ENCODE data around the gene JADE2.
A peak's percentile ranks its signal among the peaks of the same experiment; 100 is the strongest.
"Not testable (repeated sequence)": the region's sequence is repeated elsewhere in the genome, so short reads cannot be mapped to it uniquely, and the experiment has no call there.

JADE2 gene

GRCh38 chr5:134507452-134507851 is 18.0 kb upstream of the JADE2 start:
- DNase-seq (ENCODE audit: low read depth) = no peak

GRCh38 chr5:134508521-134509195 is 16.8 kb upstream of the JADE2 start:
- no peak for DNase-seq (ENCODE audit: low read depth)

- no peak for DNase-seq (ENCODE audit: low read depth)
Observed at GRCh38 chr5:134509308-134510040, 16.0 kb upstream of the JADE2 start.

- no peak for DNase-seq (ENCODE audit: low read depth)
Observed at GRCh38 chr5:134510970-134511795, 14.3 kb upstream of the JADE2 start.

- no peak for DNase-seq (ENCODE audit: low read depth)
Observed at GRCh38 chr5:134511796-134512660, 13.4 kb upstream of the JADE2 start.

GRCh38 chr5:134512661-134512999 is 12.8 kb upstream of the JADE2 start:
- DNase-seq (ENCODE audit: low read depth) = no peak

- no peak for DNase-seq (ENCODE audit: low read depth)
Observed at GRCh38 chr5:134515801-134516200, 9.7 kb upstream of the JADE2 start.

- not testable (repeated sequence) for DNase-seq (ENCODE audit: low read depth)
Observed at GRCh38 chr5:134516984-134517383, 8.5 kb upstream of the JADE2 start.

GRCh38 chr5:134517553-134517952 is 7.9 kb upstream of the JADE2 start:
- DNase-seq (ENCODE audit: low read depth) = no peak

- no peak for DNase-seq (ENCODE audit: low read depth)
Observed at GRCh38 chr5:134519989-134520388, 5.5 kb upstream of the JADE2 start.

- no peak for DNase-seq (ENCODE audit: low read depth)
Observed at GRCh38 chr5:134521841-134522240, 3.6 kb upstream of the JADE2 start.

GRCh38 chr5:134523543-134524271 is 1.8 kb upstream of the JADE2 start:
- DNase-seq (ENCODE audit: low read depth) = no peak

- DNase-seq (ENCODE audit: low read depth) = peak; percentile 56
Observed at GRCh38 chr5:134524272-134524825, 1.1 kb upstream of the JADE2 start.

- DNase-seq (ENCODE audit: low read depth) = peak; percentile 62
Observed at GRCh38 chr5:134525683-134526482, 413 bp downstream of the JADE2 start.

GRCh38 chr5:134526483-134527155 is 1.1 kb downstream of the JADE2 start:
- DNase-seq (ENCODE audit: low read depth) = peak; percentile 33

GRCh38 chr5:134527156-134527960 is 1.9 kb downstream of the JADE2 start:
- peak; percentile 50 for DNase-seq (ENCODE audit: low read depth)

GRCh38 chr5:134527961-134528424 is 2.5 kb downstream of the JADE2 start:
- no peak for DNase-seq (ENCODE audit: low read depth)

GRCh38 chr5:134528556-134528955 is 3.1 kb downstream of the JADE2 start:
- no peak for DNase-seq (ENCODE audit: low read depth)
